Measurements from ENCODE around the gene GDF15. TPM values are rescaled to one million over a fixed set of nuclear protein-coding genes. Genes with fewer than 3 reads are reported as not detected.

The GDF15 gene
- polyA plus RNA-seq, 1 donor from 2014 or later = not detected

- H4K20me1 ChIP-seq (ENCODE audit: insufficient read depth) = no peaks in the 10 kb centered on the region
- no peaks in the 10 kb centered on the region for H3K36me3 ChIP-seq (ENCODE audit: insufficient read depth, low read length)
- no peak overlapping the region for H2AFZ ChIP-seq (ENCODE audit: low read depth, low read length)
- H3K79me2 ChIP-seq (replicated peaks; ENCODE audit: insufficient read depth, low read length) = no peaks in the 10 kb centered on the region
- H3K9ac ChIP-seq (ENCODE audit: low read length) = no peak overlapping the region
- no peaks in the 10 kb centered on the region for H3F3A ChIP-seq (ENCODE audit: insufficient read depth, low read length, poor library complexity, severe bottlenecking)
- H3K27ac ChIP-seq (ENCODE audit: low read length) = no peak overlapping the region
- H3K4me3 ChIP-seq (ENCODE audit: low read length) = peak overlapping the region; percentile 88
- no peaks in the 10 kb centered on the region for H3K9me2 ChIP-seq (ENCODE audit: insufficient read depth, low read length)
- H3K27me3 ChIP-seq (ENCODE audit: insufficient read depth, low read depth, low read length) = no peaks in the 10 kb centered on the region
- TF ChIP-seq EP300 (conservative IDR thresholded peaks at IDR 0.05; ENCODE audit: poor library complexity, severe bottlenecking) = no peak
- no peak for TF ChIP-seq REST (IDR thresholded peaks at IDR 0.05; ENCODE audit: borderline replicate concordance)
- TF ChIP-seq SMC3 (conservative IDR thresholded peaks at IDR 0.05; ENCODE audit: poor library complexity) = no peak
- TF ChIP-seq EZH2 (IDR thresholded peaks at IDR 0.05; ENCODE audit: borderline replicate concordance, insufficient read depth, low read length, poor library complexity, severe bottlenecking) = no peak
- no peak for TF ChIP-seq RAD21 (conservative IDR thresholded peaks at IDR 0.05)
- TF ChIP-seq CTCF (IDR thresholded peaks at IDR 0.05; ENCODE audit: poor library complexity, severe bottlenecking) = no peak
- no peak for TF ChIP-seq TAF1 (IDR thresholded peaks at IDR 0.05; ENCODE audit: low read depth)
- no peak for TF ChIP-seq POLR2AphosphoS5 (IDR thresholded peaks at IDR 0.05)
- no peak for TF ChIP-seq MXI1 (conservative IDR thresholded peaks at IDR 0.05; ENCODE audit: poor library complexity, severe bottlenecking)
- H3K4me2 ChIP-seq (ENCODE audit: low read length) = no peak overlapping the region
- H3K9me3 ChIP-seq (ENCODE audit: low read length) = no peaks in the 10 kb centered on the region
Measured at GRCh38 chr19:18339723-18340122, 46.2 kb upstream of the GDF15 start.

GRCh38 chr19:18340190-18340989 is 45.6 kb upstream of the GDF15 start, which contains the start of gene PGPEP1:
Gene PGPEP1, plus strand, starts transcription at chr19:18340598. Its CDS starts 84 bp downstream, at chr19:18340682.
- H3K9me2 ChIP-seq (ENCODE audit: insufficient read depth, low read length) = no peaks in the 10 kb centered on the region
- no peaks in the 10 kb centered on the region for H3F3A ChIP-seq (ENCODE audit: insufficient read depth, low read length, poor library complexity, severe bottlenecking)
- no peaks in the 10 kb centered on the region for H3K36me3 ChIP-seq (ENCODE audit: insufficient read depth, low read length)
- H4K20me1 ChIP-seq (ENCODE audit: insufficient read depth) = no peaks in the 10 kb centered on the region
- peak within 1 kb of the TSS; percentile 77 for H3K9ac ChIP-seq (ENCODE audit: low read length)
- H3K27ac ChIP-seq (ENCODE audit: low read length) = no peak within 1 kb of the TSS
- no peaks in the 10 kb centered on the region for H3K27me3 ChIP-seq (ENCODE audit: insufficient read depth, low read depth, low read length)
- TF ChIP-seq RAD21 (conservative IDR thresholded peaks at IDR 0.05) (no peak), REST (IDR thresholded peaks at IDR 0.05; ENCODE audit: borderline replicate concordance) (no peak), POLR2AphosphoS5 (IDR thresholded peaks at IDR 0.05) (peak; percentile 70), MXI1 (conservative IDR thresholded peaks at IDR 0.05; ENCODE audit: poor library complexity, severe bottlenecking) (peak; percentile 51), TAF1 (IDR thresholded peaks at IDR 0.05; ENCODE audit: low read depth) (peak; percentile 34), SMC3 (conservative IDR thresholded peaks at IDR 0.05; ENCODE audit: poor library complexity) (peak; percentile 27), CTCF (IDR thresholded peaks at IDR 0.05; ENCODE audit: poor library complexity, severe bottlenecking) (peak; percentile 28), EP300 (conservative IDR thresholded peaks at IDR 0.05; ENCODE audit: poor library complexity, severe bottlenecking) (peak; percentile 46), EZH2 (IDR thresholded peaks at IDR 0.05; ENCODE audit: borderline replicate concordance, insufficient read depth, low read length, poor library complexity, severe bottlenecking) (no peak)
- peak within 1 kb of the TSS; percentile 69 for H2AFZ ChIP-seq (ENCODE audit: low read depth, low read length)
- H3K9me3 ChIP-seq (ENCODE audit: low read length) = no peaks in the 10 kb centered on the region
- H3K79me2 ChIP-seq (replicated peaks; ENCODE audit: insufficient read depth, low read length) = no peaks in the 10 kb centered on the region
- peak within 1 kb of the TSS; percentile 88 for H3K4me3 ChIP-seq (ENCODE audit: low read length)
- H3K4me2 ChIP-seq (ENCODE audit: low read length) = peak within 1 kb of the TSS; percentile 70
